D721Med (cell line): ENCODE results near the gene KRTAP9-7.
"Not testable (repeated sequence)": the region's sequence is repeated elsewhere in the genome, so short reads cannot be mapped to it uniquely, and the experiment has no call there.

Experiments
- DNase-seq: peaks from one replicate; pipeline ENCODE4 v3.0.0; 2011; ENCODE audit warnings: low spot score; ENCODE audit not compliant: insufficient read length
- FAIRE-seq: peaks from 2 replicates; lab custom pipeline; 2011; peaks lifted over from hg19 to GRCh38; lab: Jason Lieb, UNC
- CTCF ChIP-seq: IDR thresholded peaks from 2 replicates; pipeline ENCODE4 v1.5.1; 2012; ENCODE audit warnings: mild to moderate bottlenecking, control low read depth; ENCODE audit not compliant: insufficient read depth; ENCODE audit errors: missing control alignments

Gene KRTAP9-7

GRCh38 chr17:41275648-41276190 lies at the start of gene KRTAP9-7:
TSS of gene KRTAP9-7 (plus strand) at chr17:41275698. CDS start at chr17:41275698, 0 bp downstream.
- not testable (repeated sequence) for DNase-seq, FAIRE-seq

- DNase-seq = no peak
- no peak for TF ChIP-seq CTCF
- FAIRE-seq = no peak
Measured at GRCh38 chr17:41226051-41226450, 49.4 kb upstream of the KRTAP9-7 start.

GRCh38 chr17:41226598-41227095 lies 48.9 kb upstream of the KRTAP9-7 start, which contains the start of gene KRTAP9-2:
TSS of gene KRTAP9-2 (plus strand) at chr17:41226648. CDS start at chr17:41226655, 7 bp downstream.
- DNase-seq, FAIRE-seq: not testable (repeated sequence)

GRCh38 chr17:41230094-41230493 lies 45.4 kb upstream of the KRTAP9-7 start:
- FAIRE-seq = no peak

GRCh38 chr17:41231731-41232130 lies 43.8 kb upstream of the KRTAP9-7 start:
- DNase-seq = no peak
- FAIRE-seq = no peak
- TF ChIP-seq CTCF = no peak

More at GRCh38 chr17:41230094-41230493, 45.4 kb upstream of the KRTAP9-7 start:
- TF ChIP-seq CTCF = no peak
- DNase-seq = no peak

- DNase-seq, FAIRE-seq: not testable (repeated sequence)
Measured at GRCh38 chr17:41232399-41233105, 42.9 kb upstream of the KRTAP9-7 start, which contains the start of gene KRTAP9-3. TSS of gene KRTAP9-3 (plus strand) at chr17:41232449. CDS start at chr17:41232502, 53 bp downstream.

GRCh38 chr17:41237116-41237515 lies 38.4 kb upstream of the KRTAP9-7 start:
- not testable (repeated sequence) for DNase-seq, FAIRE-seq

- DNase-seq, FAIRE-seq: not testable (repeated sequence)
Measured at GRCh38 chr17:41237949-41238437, 37.5 kb upstream of the KRTAP9-7 start, which contains the start of gene KRTAP9-8. TSS of gene KRTAP9-8 (plus strand) at chr17:41237999. CDS start at chr17:41238052, 53 bp downstream.

- DNase-seq, FAIRE-seq: not testable (repeated sequence)
Measured at GRCh38 chr17:41246995-41247787, 28.3 kb upstream of the KRTAP9-7 start.

GRCh38 chr17:41249637-41250240 lies 25.8 kb upstream of the KRTAP9-7 start, which contains the start of gene KRTAP9-4:
TSS of gene KRTAP9-4 (plus strand) at chr17:41249687. CDS start at chr17:41249721, 34 bp downstream.
- not testable (repeated sequence) for DNase-seq, FAIRE-seq
